OCI-LY7 (cell line): Measurements from ENCODE around the gene ENOSF1. TPM values are rescaled to one million over a fixed set of nuclear protein-coding genes. Genes with fewer than 3 reads are reported as not detected.

Source experiments
- BruUV-seq: library from RNA; stranded (reverse); fragments of 400-500 nt; replicated peaks from 2 replicates; lab custom pipeline; 2021; lab: Mats Ljungman, UMichigan
- CTCF ChIA-PET: fragments of 300-600 bp; sonication (Branson Sonifier 250); formaldehyde crosslinking; loops from one replicate; lab custom pipeline; 2022; ENCODE audit warnings: antibody characterized with exemption; ENCODE audit not compliant: unreplicated experiment; lab: Charles Lee
- POLR2A ChIA-PET: fragments of 300-600 bp; sonication (Branson Sonifier 250); formaldehyde crosslinking; loops from one replicate; lab custom pipeline; 2022; ENCODE audit warnings: antibody characterized with exemption; lab: Charles Lee
- DNase-seq: peaks from one replicate; pipeline ENCODE4 v3.0.0-alpha.2; 2015; ENCODE audit warnings: low spot score
- H2AFZ ChIP-seq: fragments of 200-600 bp; sonication (generic), shearing (Covaris generic); 2 replicates; pipeline ENCODE4 v1.6.1; 2014; ENCODE audit warnings: mild to moderate bottlenecking, antibody characterized with exemption, low read length, moderate library complexity
- H3K27ac ChIP-seq: fragments of 200-600 bp; sonication (generic); 2 replicates; pipeline ENCODE4 v1.5.1; 2014; ENCODE audit warnings: mixed run types, low read depth, mild to moderate bottlenecking, moderate library complexity, low read length, inconsistent platforms; ENCODE audit not compliant: poor library complexity, severe bottlenecking
- H3K36me3 ChIP-seq: fragments of 200-600 bp; sonication (generic); 2 replicates; pipeline ENCODE4 v1.6.1; 2014; ENCODE audit warnings: mild to moderate bottlenecking, antibody characterized with exemption, low read length, moderate library complexity, mixed read lengths; ENCODE audit not compliant: insufficient read depth
- H3K4me1 ChIP-seq: fragments of 200-600 bp; sonication (generic); 2 replicates; pipeline ENCODE4 v1.5.1; 2014; ENCODE audit warnings: mild to moderate bottlenecking, low read length; ENCODE audit not compliant: insufficient read depth, poor library complexity, severe bottlenecking
- H3K4me2 ChIP-seq: fragments of 200-600 bp; sonication (generic); 2 replicates; pipeline ENCODE4 v1.6.1; 2014; ENCODE audit warnings: mild to moderate bottlenecking, low read length
- H3K4me3 ChIP-seq: fragments of 200-600 bp; sonication (generic); 2 replicates; pipeline ENCODE4 v1.5.1; 2014; ENCODE audit warnings: mild to moderate bottlenecking, low read depth, low read length; ENCODE audit not compliant: poor library complexity, severe bottlenecking
- H3K79me2 ChIP-seq: fragments of 200-600 bp; sonication (generic); 2 replicates; pipeline ENCODE4 v1.6.1; 2016; ENCODE audit warnings: low read depth, mild to moderate bottlenecking, low read length, moderate library complexity, mixed read lengths; ENCODE audit not compliant: insufficient read depth
- H3K9me2 ChIP-seq: fragments of 200-600 bp; sonication (generic); 2 replicates; pipeline ENCODE4 v1.6.1; 2016; ENCODE audit warnings: mild to moderate bottlenecking, low read length, mixed read lengths; ENCODE audit not compliant: insufficient read depth
- H3K9me3 ChIP-seq: fragments of 200-600 bp; sonication (generic); 2 replicates; pipeline ENCODE4 v1.6.1; 2014; ENCODE audit warnings: mild to moderate bottlenecking, mixed run types, low read length, mixed read lengths
- H4K20me1 ChIP-seq: fragments of 200-600 bp; sonication (generic); 2 replicates; pipeline ENCODE4 v1.6.1; 2014; ENCODE audit warnings: mild to moderate bottlenecking, antibody characterized with exemption, low read length, moderate library complexity, mixed read lengths; ENCODE audit not compliant: insufficient read depth
- EZH2phosphoT487 ChIP-seq: fragments of 200-600 bp; sonication (generic); IDR thresholded peaks from 2 replicates; pipeline ENCODE4 v1.6.1; 2018; ENCODE audit warnings: low read depth, borderline replicate concordance, mild to moderate bottlenecking, mixed run types, antibody characterized with exemption, low read length, moderate library complexity, mixed read lengths
- intact Hi-C: fragments of 100-400 bp; cut with micrococcal nuclease; formaldehyde crosslinking; loops from one replicate; pipeline ENCODE4 v1.10.0; 2022; ENCODE audit not compliant: unreplicated experiment
- total RNA-seq, 2 experiments: library from RNA; depleted of rRNA in 1 of 2; stranded (reverse); fragments of >200 nt in 1 of 2; shearing (Covaris generic) in 1 of 2; gene quantifications; 2 replicates each; pipeline ENCODE4 v1.2.3, GENCODE V29; 2014 to 2022
- TF ChIP-seq, protein P1 (sequence below): fragments of 200-600 bp; sonication (generic); conservative IDR thresholded peaks from 2 replicates; pipeline ENCODE4 v1.5.1; 2014; ENCODE audit warnings: mild to moderate bottlenecking, antibody characterized with exemption, low read length, moderate library complexity, mixed read lengths

Gene ENOSF1
- total RNA-seq, 2 experiments from 2014 or later = 40.1 to 44.0 TPM

DNA sequence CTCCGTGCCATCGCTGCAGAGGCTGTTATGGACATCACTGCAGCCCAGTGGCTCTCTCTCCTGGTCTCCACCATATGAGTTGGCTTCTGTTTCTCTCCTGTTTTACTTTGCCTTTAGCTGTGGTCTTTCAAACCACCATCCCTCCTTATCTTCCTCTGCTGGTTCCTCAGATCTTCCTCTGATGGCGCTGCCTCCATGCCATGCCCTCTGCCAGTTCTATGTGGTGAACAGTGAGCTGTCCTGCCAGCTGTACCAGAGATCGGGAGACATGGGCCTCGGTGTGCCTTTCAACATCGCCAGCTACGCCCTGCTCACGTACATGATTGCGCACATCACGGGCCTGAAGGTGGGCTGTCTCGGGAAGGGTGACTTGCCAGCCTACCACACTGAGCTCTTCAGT is 41.9 kb downstream of the ENOSF1 start:
- ChIA-PET CTCF (no interaction called here), POLR2A (interaction anchor here (0.6 to 1.2 kb wide), 3 partner anchors 12 to 400 kb away, joined by 4 to 5 read pairs (median 5); no protein-coding TSS in a partner anchor)
- intact Hi-C loops = no loop called here
- H3K27ac ChIP-seq = no peak overlapping the region
- no peaks in the 10 kb centered on the region for H3K4me1 ChIP-seq
- peaks cover 14% of the 10 kb centered on the region for H4K20me1 ChIP-seq
- no peak overlapping the region for H3K4me3 ChIP-seq
- H3K4me2 ChIP-seq = no peak overlapping the region
- DNase-seq = no peak
- no peaks in the 10 kb centered on the region for H3K9me2 ChIP-seq
- no TSS peak for BruUV-seq
- H3K79me2 ChIP-seq = peaks cover 20% of the 10 kb centered on the region
- no peaks in the 10 kb centered on the region for H3K9me3 ChIP-seq
- H2AFZ ChIP-seq = no peak overlapping the region
- TF ChIP-seq, protein P1, sequence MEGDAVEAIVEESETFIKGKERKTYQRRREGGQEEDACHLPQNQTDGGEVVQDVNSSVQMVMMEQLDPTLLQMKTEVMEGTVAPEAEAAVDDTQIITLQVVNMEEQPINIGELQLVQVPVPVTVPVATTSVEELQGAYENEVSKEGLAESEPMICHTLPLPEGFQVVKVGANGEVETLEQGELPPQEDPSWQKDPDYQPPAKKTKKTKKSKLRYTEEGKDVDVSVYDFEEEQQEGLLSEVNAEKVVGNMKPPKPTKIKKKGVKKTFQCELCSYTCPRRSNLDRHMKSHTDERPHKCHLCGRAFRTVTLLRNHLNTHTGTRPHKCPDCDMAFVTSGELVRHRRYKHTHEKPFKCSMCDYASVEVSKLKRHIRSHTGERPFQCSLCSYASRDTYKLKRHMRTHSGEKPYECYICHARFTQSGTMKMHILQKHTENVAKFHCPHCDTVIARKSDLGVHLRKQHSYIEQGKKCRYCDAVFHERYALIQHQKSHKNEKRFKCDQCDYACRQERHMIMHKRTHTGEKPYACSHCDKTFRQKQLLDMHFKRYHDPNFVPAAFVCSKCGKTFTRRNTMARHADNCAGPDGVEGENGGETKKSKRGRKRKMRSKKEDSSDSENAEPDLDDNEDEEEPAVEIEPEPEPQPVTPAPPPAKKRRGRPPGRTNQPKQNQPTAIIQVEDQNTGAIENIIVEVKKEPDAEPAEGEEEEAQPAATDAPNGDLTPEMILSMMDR = no peak
- no peak for TF ChIP-seq EZH2phosphoT487
- H3K36me3 ChIP-seq = peaks cover 92% of the 10 kb centered on the region

DNA sequence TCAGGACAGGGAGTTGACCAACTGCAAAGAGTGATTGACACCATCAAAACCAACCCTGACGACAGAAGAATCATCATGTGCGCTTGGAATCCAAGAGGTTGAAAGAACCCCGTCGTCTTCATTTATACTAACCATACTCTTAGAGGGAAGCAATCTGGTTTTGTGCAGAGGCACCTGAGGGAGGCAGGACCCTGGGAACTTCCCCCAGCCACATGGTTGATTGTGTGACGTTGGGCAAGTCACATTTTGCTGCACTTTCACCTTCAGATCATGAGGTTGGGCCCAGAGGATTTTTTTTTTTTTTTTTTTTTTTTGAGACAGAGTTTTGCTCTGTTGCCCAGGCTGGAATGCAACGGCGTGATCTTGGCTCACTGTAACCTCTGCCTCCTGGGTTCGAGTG is 43.4 kb downstream of the ENOSF1 start:
- H3K36me3 ChIP-seq = peaks cover 77% of the 10 kb centered on the region
- peaks cover 14% of the 10 kb centered on the region for H4K20me1 ChIP-seq
- no peaks in the 10 kb centered on the region for H3K9me3 ChIP-seq
- TF ChIP-seq, protein P1 = no peak
- TF ChIP-seq EZH2phosphoT487 = no peak
- no peak overlapping the region for H3K27ac ChIP-seq
- peaks cover 20% of the 10 kb centered on the region for H3K79me2 ChIP-seq
- H3K4me1 ChIP-seq = no peaks in the 10 kb centered on the region
- no TSS peak for BruUV-seq
- ChIA-PET POLR2A (no interaction called here), CTCF (no interaction called here)
- no peak overlapping the region for H2AFZ ChIP-seq
- H3K4me3 ChIP-seq = no peak overlapping the region
- H3K4me2 ChIP-seq = no peak overlapping the region
- no peak for DNase-seq
- intact Hi-C loops = no loop called here
- H3K9me2 ChIP-seq = no peaks in the 10 kb centered on the region

DNA sequence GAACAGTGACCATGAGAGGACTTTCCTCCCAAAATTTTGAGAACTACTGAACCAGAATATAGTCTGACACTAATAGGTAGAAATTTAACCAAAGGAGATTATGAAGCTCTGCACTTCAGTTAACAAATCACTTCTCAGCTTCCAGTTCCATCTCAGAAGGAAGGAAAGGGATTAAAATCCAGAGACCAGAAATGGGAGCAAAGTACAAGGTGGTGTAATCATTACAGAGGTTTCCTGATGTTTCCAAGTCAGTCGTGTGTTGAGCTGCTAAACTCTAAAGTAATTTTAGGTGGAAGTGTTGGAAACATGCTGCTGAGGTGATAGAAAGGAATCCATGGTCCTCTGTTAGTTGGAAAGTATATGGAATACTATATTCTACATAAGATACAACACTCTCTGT is 44.2 kb downstream of the ENOSF1 start:
- POLR2A ChIA-PET = interaction anchor here (1.2 kb wide), 1 partner anchor 9 kb away, joined by 4 read pairs; no protein-coding TSS in a partner anchor
- Histone ChIP-seq H3K4me2 (no peak overlapping the region), H3K9me3 (no peaks in the 10 kb centered on the region), H3K9me2 (no peaks in the 10 kb centered on the region), H3K4me3 (no peak overlapping the region), H3K36me3 (peaks cover 69% of the 10 kb centered on the region), H2AFZ (no peak overlapping the region), H3K27ac (no peak overlapping the region), H3K4me1 (no peaks in the 10 kb centered on the region), H4K20me1 (peaks cover 14% of the 10 kb centered on the region), H3K79me2 (peaks cover 20% of the 10 kb centered on the region)
- no peak for TF ChIP-seq EZH2phosphoT487
- TF ChIP-seq, protein P1 = no peak
- no peak for DNase-seq
- intact Hi-C loops = no loop called here
- no TSS peak for BruUV-seq
- CTCF ChIA-PET = no interaction called here
